H1 (cell line): ENCODE measurements around the gene ITSN1. TPM values are rescaled to one million over a fixed set of nuclear protein-coding genes. Genes with fewer than 3 reads are reported as not detected.

Experiments
- CTCF ChIA-PET: fragments of 300-600 bp; sonication (Branson Sonifier 250); formaldehyde crosslinking; loops from one replicate; lab custom pipeline; 2021; ENCODE audit not compliant: partially characterized antibody; lab: Charles Lee
- POLR2A ChIA-PET: fragments of 300-600 bp; sonication (Branson Sonifier 250); formaldehyde crosslinking; loops from one replicate; lab custom pipeline; 2021; ENCODE audit warnings: inconsistent platforms; ENCODE audit not compliant: partially characterized antibody; lab: Charles Lee
- DNase-seq, 2 experiments: peaks; one replicate each; pipeline versions ENCODE4 v3.0.0 to v3.0.0-alpha.2; 2010 to 2022; ENCODE audit warnings: low spot score in 2 of 2, low read depth in 1 of 2, mixed read lengths in 1 of 2
- FAIRE-seq: peaks from 2 replicates; lab custom pipeline; 2011; peaks lifted over from hg19 to GRCh38; lab: Jason Lieb, UNC
- H2AFZ ChIP-seq: 2 replicates; pipeline ENCODE4 v1.8.1; 2012; ENCODE audit warnings: low read length, inconsistent platforms
- H2AK5ac ChIP-seq: 2 replicates; pipeline ENCODE4 v1.6.1; 2013; ENCODE audit warnings: low read depth, low read length
- H2BK120ac ChIP-seq: replicated peaks from 2 replicates; pipeline ENCODE3; 2013; ENCODE audit warnings: low read depth, low read length, inconsistent platforms
- H2BK12ac ChIP-seq: 2 replicates; pipeline ENCODE4 v1.6.1; 2013; ENCODE audit warnings: low read depth, low read length
- H2BK15ac ChIP-seq: 2 replicates; pipeline ENCODE4 v1.6.1; 2013; ENCODE audit warnings: low read length
- H2BK20ac ChIP-seq: 2 replicates; pipeline ENCODE4 v1.6.1; 2013; ENCODE audit warnings: low read length
- H2BK5ac ChIP-seq: 2 replicates; pipeline ENCODE4 v1.6.1; 2013; ENCODE audit warnings: low read depth, low read length
- H3K14ac ChIP-seq: 2 replicates; pipeline ENCODE4 v1.6.1; 2013; ENCODE audit warnings: inconsistent platforms; ENCODE audit not compliant: insufficient read length
- H3K18ac ChIP-seq: 2 replicates; pipeline ENCODE4 v1.6.1; 2013; ENCODE audit warnings: low read length; ENCODE audit errors: extremely low read depth
- H3K23ac ChIP-seq: 2 replicates; pipeline ENCODE4 v1.6.1; 2013; ENCODE audit warnings: inconsistent platforms; ENCODE audit not compliant: insufficient read length
- H3K23me2 ChIP-seq: 2 replicates; pipeline ENCODE4 v1.6.1; 2013; ENCODE audit warnings: low read depth, low read length
- H3K27ac ChIP-seq: 2 replicates; pipeline ENCODE4 v1.6.1; 2011; ENCODE audit warnings: low read depth, low read length, inconsistent platforms
- H3K27me3 ChIP-seq, 4 experiments: replicated peaks in 1 of 4; 1 replicate in 1 of 4; 2 replicates in 3 of 4; pipeline versions ENCODE4 v1.6.1 to v1.8.1; 2011 to 2013; ENCODE audit warnings: low read length in 3 of 4, mild to moderate bottlenecking in 3 of 4, inconsistent platforms in 2 of 4, mixed read lengths in 2 of 4, moderate library complexity in 1 of 4; ENCODE audit not compliant: control insufficient read depth in 3 of 4, insufficient read depth in 3 of 4; ENCODE audit errors: extremely low read depth in 1 of 4
- H3K36me3 ChIP-seq, 4 experiments: 2 replicates each; pipeline versions ENCODE4 v1.6.1 to v1.8.1; 2011 to 2013; ENCODE audit warnings: mild to moderate bottlenecking in 4 of 4, low read length in 3 of 4, moderate library complexity in 2 of 4, control low read depth in 1 of 4, inconsistent platforms in 1 of 4; ENCODE audit not compliant: insufficient read depth in 4 of 4, control insufficient read depth in 2 of 4
- H3K4ac ChIP-seq: replicated peaks from 2 replicates; pipeline ENCODE3; 2013; ENCODE audit warnings: low read length, low read depth, mixed read lengths, inconsistent platforms; ENCODE audit not compliant: insufficient read length
- H3K4me1 ChIP-seq, 4 experiments: replicated peaks in 1 of 4; 1 replicate in 1 of 4; 2 replicates in 3 of 4; pipeline versions ENCODE4 v1.6.1 to v1.8.1; 2011 to 2013; ENCODE audit warnings: low read length in 3 of 4, inconsistent platforms in 2 of 4, mixed read lengths in 1 of 4; ENCODE audit not compliant: insufficient read depth in 4 of 4, control insufficient read depth in 3 of 4
- H3K4me2 ChIP-seq, 2 experiments: 2 replicates each; pipeline versions ENCODE4 v1.6.1 to v1.8.1; 2011 to 2013; ENCODE audit warnings: low read depth in 2 of 2, low read length in 2 of 2, control low read depth in 1 of 2, inconsistent platforms in 1 of 2, mild to moderate bottlenecking in 1 of 2; ENCODE audit not compliant: insufficient read depth in 1 of 2
- H3K4me3 ChIP-seq, 4 experiments: fragments of 200-600, 300-600 bp in 1 of 4; sonication (generic), shearing (Covaris generic), sonication (Bioruptor Twin) in 1 of 4; 2 replicates each; pipeline versions ENCODE4 v1.5.1 to v1.8.1; 2011 to 2016; ENCODE audit warnings: low read length in 4 of 4, low read depth in 3 of 4, control low read depth in 2 of 4, inconsistent platforms in 2 of 4, mild to moderate bottlenecking in 2 of 4, mixed read lengths in 1 of 4, moderate library complexity in 1 of 4; ENCODE audit not compliant: insufficient read depth in 2 of 4; ENCODE audit errors: extremely low read depth in 1 of 4
- H3K56ac ChIP-seq: replicated peaks from 2 replicates; pipeline ENCODE3; 2013; ENCODE audit warnings: low read depth, mild to moderate bottlenecking, mixed read lengths, low read length, inconsistent platforms; ENCODE audit not compliant: insufficient read length
- H3K79me1 ChIP-seq: 2 replicates; pipeline ENCODE4 v1.6.1; 2013; ENCODE audit warnings: low read depth, low read length, control low read depth
- H3K79me2 ChIP-seq, 2 experiments: 2 replicates each; pipeline versions ENCODE4 v1.6.1 to v1.8.1; 2012 to 2013; ENCODE audit warnings: low read length in 2 of 2, mild to moderate bottlenecking in 2 of 2, inconsistent platforms in 1 of 2; ENCODE audit not compliant: insufficient read depth in 2 of 2, control insufficient read depth in 1 of 2
- H3K9ac ChIP-seq, 4 experiments: replicated peaks in 1 of 4; 1 replicate in 1 of 4; 2 replicates in 3 of 4; pipeline versions ENCODE4 v1.6.1 to v1.8.1; 2011 to 2013; ENCODE audit warnings: low read depth in 3 of 4, low read length in 3 of 4, control low read depth in 2 of 4, mild to moderate bottlenecking in 2 of 4, moderate library complexity in 2 of 4, inconsistent platforms in 1 of 4; ENCODE audit errors: extremely low read depth in 1 of 4
- H3K9me3 ChIP-seq, 2 experiments: 2 replicates each; pipeline versions ENCODE4 v1.6.1 to v1.8.1; 2012 to 2013; ENCODE audit warnings: mild to moderate bottlenecking in 2 of 2, moderate library complexity in 2 of 2, control low read depth in 1 of 2, inconsistent platforms in 1 of 2, low read depth in 1 of 2, low read length in 1 of 2, mixed read lengths in 1 of 2; ENCODE audit not compliant: insufficient read depth in 2 of 2
- H4K20me1 ChIP-seq, 2 experiments: replicated peaks in 1 of 2; 2 replicates each; pipeline versions ENCODE3 to v1.8.1; 2011 to 2013; ENCODE audit warnings: inconsistent platforms in 2 of 2, low read length in 2 of 2, mild to moderate bottlenecking in 1 of 2; ENCODE audit not compliant: insufficient read depth in 2 of 2, control insufficient read depth in 1 of 2
- H4K5ac ChIP-seq: 2 replicates; pipeline ENCODE4 v1.6.1; 2013; ENCODE audit warnings: low read length, low read depth, mixed read lengths, inconsistent platforms; ENCODE audit not compliant: insufficient read length
- H4K8ac ChIP-seq: 2 replicates; pipeline ENCODE4 v1.8.0; 2013; ENCODE audit warnings: mild to moderate bottlenecking, moderate library complexity, low read length, inconsistent platforms; ENCODE audit not compliant: insufficient read depth; ENCODE audit errors: extremely low read depth
- H4K91ac ChIP-seq: replicated peaks from 2 replicates; pipeline ENCODE3; 2013; ENCODE audit warnings: low read length, mixed read lengths, inconsistent platforms; ENCODE audit not compliant: insufficient read length
- CEBPB ChIP-seq: IDR thresholded peaks from 2 replicates; pipeline ENCODE4 v1.6.1; 2012; ENCODE audit warnings: low read depth, low read length
- JUN ChIP-seq: IDR thresholded peaks from 2 replicates; pipeline ENCODE4 v1.6.1; 2011; ENCODE audit warnings: low read depth, mild to moderate bottlenecking, improper control_type of control experiment, low read length
- RBBP5 ChIP-seq: IDR thresholded peaks from 2 replicates; pipeline ENCODE4 v1.7.1; 2012; ENCODE audit warnings: low read depth, mild to moderate bottlenecking, inconsistent platforms, low read length, moderate library complexity, borderline replicate concordance
- WGBS, 2 experiments: shearing (Covaris generic) in 1 of 2; methylation state at CpG; one replicate each; pipeline versions ENCODE4 v1.1.6 to v1.1.7; 2013 to 2015; ENCODE audit warnings: low lambda C conversion rate in 2 of 2, mixed read lengths in 2 of 2, inconsistent platforms in 1 of 2, low coverage in 1 of 2, missing lambda C conversion rate in 1 of 2; ENCODE audit not compliant: insufficient replicate concordance in 2 of 2, insufficient coverage in 1 of 2, insufficient read length in 1 of 2; ENCODE audit errors: extremely low coverage in 1 of 2, missing lambda C conversion rate in 1 of 2; 5-methylcytosine and 5-hydroxymethylcytosine counted together
- polyA plus RNA-seq, 7 experiments: library from polyadenylated mRNA; depleted of rRNA in 3 of 7; stranded (reverse) in 5 of 7; unstranded in 2 of 7; fragments of >200 nt in 5 of 7; fragments of 200-250 nt in 2 of 7; gene quantifications; 1 replicate in 5 of 7; 2 replicates in 1 of 7; 4 replicates in 1 of 7; pipeline versions ENCODE4 v1.2.1 to v1.2.3, GENCODE V29; 2011 to 2013; ENCODE audit warnings: missing spikeins in 2 of 7, mixed read lengths in 2 of 7
- total RNA-seq: library from RNA; stranded (reverse); fragmentation: NEBNext Ultra II Directional; extraction: Animal tissue kit (Norgen Biotek cat#: 25700); gene quantifications from 2 replicates; pipeline ENCODE4 v1.2.1, GENCODE V29; 2021

Gene ITSN1
- total and polyA plus RNA-seq, 2 of the 8 experiments (the other 6 are each of a cell fraction or from before 2014, with no cell fraction given): 60.8 to 78.1 TPM

DNA sequence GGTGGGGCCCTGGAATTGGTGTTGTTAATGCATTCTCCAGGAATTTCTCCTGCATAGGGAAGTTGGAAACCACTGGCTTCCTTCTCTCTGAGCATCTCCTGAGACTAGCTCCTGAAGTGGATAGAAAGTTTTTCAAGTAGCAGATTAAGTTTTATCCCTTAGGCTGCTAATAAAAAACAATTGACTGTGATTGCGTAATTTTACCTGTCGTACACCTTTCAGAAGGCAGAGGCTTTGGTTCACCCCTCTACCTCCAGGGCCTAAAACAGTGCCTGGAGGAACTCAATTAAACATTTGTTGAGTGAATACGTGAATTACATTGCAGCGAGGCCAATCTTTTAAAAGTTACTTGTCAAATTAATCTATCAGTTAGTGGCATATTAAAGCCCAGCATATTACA is 3.4 kb downstream of the ITSN1 start:
- H3K23me2 ChIP-seq: peaks cover 9% of the 10 kb centered on the region
- H2AFZ ChIP-seq: no peak overlapping the region
- no peak for TF ChIP-seq RBBP5
- peak; percentile 93 for TF ChIP-seq CEBPB
- no peak for TF ChIP-seq JUN
- peaks cover 9 to 24% of the 10 kb centered on the region in 2 experiments for H4K20me1 ChIP-seq
- H3K27ac ChIP-seq: no peak overlapping the region
- H3K18ac ChIP-seq: no peak overlapping the region
- peaks cover 0 to 6% (median 4%) of the 10 kb centered on the region in 4 experiments; a peak in 4 of 7 replicates for H3K4me1 ChIP-seq
- peaks cover 5% of the 10 kb centered on the region; the same call in 1 of the 2 replicates for H3K79me1 ChIP-seq
- H3K27me3 ChIP-seq: no peaks in the 10 kb centered on the region
- no peak overlapping the region for H3K56ac ChIP-seq
- DNase-seq: no peak
- H2BK20ac ChIP-seq: no peak overlapping the region
- H3K23ac ChIP-seq: no peak overlapping the region
- H3K9ac ChIP-seq: no peak overlapping the region
- H2AK5ac ChIP-seq: no peak overlapping the region
- H3K14ac ChIP-seq: no peak overlapping the region
- H3K4me3 ChIP-seq: no peak overlapping the region
- 0 out of 4 replicates have a peak overlapping the region, but pooled peaks of 1 of the 2 experiments have one; percentile 75 for H3K4me2 ChIP-seq
- peaks cover 32 to 78% of the 10 kb centered on the region in 2 experiments for H3K79me2 ChIP-seq
- H4K5ac ChIP-seq: no peak overlapping the region
- no peak overlapping the region for H2BK5ac ChIP-seq
- no peak overlapping the region for H2BK120ac ChIP-seq
- no peaks in the 10 kb centered on the region for H3K9me3 ChIP-seq
- no peak overlapping the region for H2BK15ac ChIP-seq
- no peak overlapping the region for H3K4ac ChIP-seq
- no peak overlapping the region for H4K8ac ChIP-seq
- CTCF ChIA-PET: interaction anchor here (1.0 kb wide), 2 partner anchors 122 to 284 kb away, joined by 3 read pairs; no protein-coding TSS in a partner anchor
- POLR2A ChIA-PET: interaction anchor here (0.6 to 2.0 kb wide), 3 partner anchors 11 to 137 kb away, joined by 3 to 10 read pairs (median 3); partner anchors contain the start of gene SON
- no peak overlapping the region for H2BK12ac ChIP-seq
- H3K36me3 ChIP-seq: no peaks in the 10 kb centered on the region
- no peak overlapping the region for H4K91ac ChIP-seq
- WGBS, 2 experiments: 92% methylated on average over 4 of the region's 4 CpGs; no CpG with 5 or more reads in 1 of the 2 experiments
- FAIRE-seq: no peak
